Nephron (organoid): Measurements from ENCODE around the gene MAP1B.

Source experiments
- H3K27ac Mint-ChIP-seq, 3 experiments: 2 replicates each; pipeline ENCODE4 v1.8.0; 2020; ENCODE audit warnings: mixed read lengths in 3 of 3, mild to moderate bottlenecking in 2 of 3, moderate library complexity in 1 of 3
- H3K27me3 Mint-ChIP-seq: 2 replicates; pipeline ENCODE4 v1.8.0; 2021; ENCODE audit warnings: low read depth, mild to moderate bottlenecking, moderate library complexity, mixed read lengths
- H3K36me3 Mint-ChIP-seq: 2 replicates; pipeline ENCODE4 v1.8.0; 2020; ENCODE audit warnings: low read depth, mixed read lengths
- H3K4me1 Mint-ChIP-seq: 2 replicates; pipeline ENCODE4 v1.8.0; 2020; ENCODE audit warnings: mixed read lengths
- H3K4me3 Mint-ChIP-seq, 3 experiments: 2 replicates each; pipeline ENCODE4 v1.8.0; 2020; ENCODE audit warnings: mild to moderate bottlenecking in 3 of 3, mixed read lengths in 3 of 3, moderate library complexity in 2 of 3
- H3K9me3 Mint-ChIP-seq: 2 replicates; pipeline ENCODE4 v1.8.0; 2020; ENCODE audit warnings: mixed read lengths
- TF ChIP-seq, protein P1 (sequence below), 3 experiments: fragments of 200-600 bp; sonication (generic); IDR thresholded peaks; one replicate each; pipeline ENCODE4 v1.5.0; 2021; ENCODE audit warnings: antibody characterized with exemption in 3 of 3; ENCODE audit not compliant: unreplicated experiment in 3 of 3

Gene MAP1B

GRCh38 chr5:72238712-72239445 lies 131.6 kb downstream of the MAP1B start:
- H3K4me1 Mint-ChIP-seq = peaks cover 16% of the 10 kb centered on the region
- H3K9me3 Mint-ChIP-seq = no peaks in the 10 kb centered on the region
- TF ChIP-seq, protein P1, sequence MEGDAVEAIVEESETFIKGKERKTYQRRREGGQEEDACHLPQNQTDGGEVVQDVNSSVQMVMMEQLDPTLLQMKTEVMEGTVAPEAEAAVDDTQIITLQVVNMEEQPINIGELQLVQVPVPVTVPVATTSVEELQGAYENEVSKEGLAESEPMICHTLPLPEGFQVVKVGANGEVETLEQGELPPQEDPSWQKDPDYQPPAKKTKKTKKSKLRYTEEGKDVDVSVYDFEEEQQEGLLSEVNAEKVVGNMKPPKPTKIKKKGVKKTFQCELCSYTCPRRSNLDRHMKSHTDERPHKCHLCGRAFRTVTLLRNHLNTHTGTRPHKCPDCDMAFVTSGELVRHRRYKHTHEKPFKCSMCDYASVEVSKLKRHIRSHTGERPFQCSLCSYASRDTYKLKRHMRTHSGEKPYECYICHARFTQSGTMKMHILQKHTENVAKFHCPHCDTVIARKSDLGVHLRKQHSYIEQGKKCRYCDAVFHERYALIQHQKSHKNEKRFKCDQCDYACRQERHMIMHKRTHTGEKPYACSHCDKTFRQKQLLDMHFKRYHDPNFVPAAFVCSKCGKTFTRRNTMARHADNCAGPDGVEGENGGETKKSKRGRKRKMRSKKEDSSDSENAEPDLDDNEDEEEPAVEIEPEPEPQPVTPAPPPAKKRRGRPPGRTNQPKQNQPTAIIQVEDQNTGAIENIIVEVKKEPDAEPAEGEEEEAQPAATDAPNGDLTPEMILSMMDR (IDR thresholded peaks at IDR 0.05; ENCODE audit: unreplicated experiment in 3 of 3) = no peak
- H3K4me3 Mint-ChIP-seq = no peak overlapping the region
- H3K36me3 Mint-ChIP-seq = peaks cover 10% of the 10 kb centered on the region
- peak overlapping the region; percentile 11 to 81 (median 65) for H3K27ac Mint-ChIP-seq
- H3K27me3 Mint-ChIP-seq = no peaks in the 10 kb centered on the region

- H3K36me3 Mint-ChIP-seq = peaks cover 8% of the 10 kb centered on the region
- TF ChIP-seq, protein P1 (IDR thresholded peaks at IDR 0.05; ENCODE audit: unreplicated experiment in 3 of 3) = no peak
- H3K4me3 Mint-ChIP-seq = no peak overlapping the region
- H3K27ac Mint-ChIP-seq = peak overlapping the region in 2 of 3 experiments; percentile 41 to 56
- no peaks in the 10 kb centered on the region for H3K9me3 Mint-ChIP-seq
- no peaks in the 10 kb centered on the region for H3K27me3 Mint-ChIP-seq
- peaks cover 33% of the 10 kb centered on the region for H3K4me1 Mint-ChIP-seq
Observed at GRCh38 chr5:72241346-72242003, 134.2 kb downstream of the MAP1B start.

DNA sequence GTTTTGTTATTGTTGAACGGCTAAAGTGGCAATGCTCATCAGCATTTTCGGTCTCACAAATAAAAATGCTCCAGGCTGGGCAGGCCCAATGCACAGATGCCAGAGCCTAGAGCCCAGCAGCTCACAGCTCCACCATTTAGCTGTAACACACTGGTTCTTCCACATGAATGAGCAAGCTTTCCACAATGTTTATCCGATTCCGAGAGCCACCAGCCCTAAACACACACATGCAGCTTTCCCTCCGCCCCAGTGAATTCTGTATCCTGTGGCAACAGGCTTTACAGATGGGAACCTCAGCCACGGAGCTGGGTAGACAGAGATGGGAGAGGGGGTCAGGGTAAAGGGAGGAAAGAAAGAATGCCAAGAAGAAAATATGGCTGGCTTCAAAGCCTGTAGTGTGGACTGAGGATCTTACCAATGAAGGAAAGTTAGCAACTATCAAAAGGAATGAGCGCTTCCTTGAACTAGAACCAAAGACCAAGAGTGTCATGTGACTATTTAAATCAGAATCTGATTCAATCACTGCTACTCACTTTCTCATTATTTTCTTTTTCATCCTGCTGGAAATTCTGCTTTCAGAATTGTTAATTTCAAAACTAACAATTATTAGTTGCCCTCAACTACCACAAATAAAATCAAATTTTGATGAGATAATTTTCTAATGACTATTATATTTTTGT lies 135.7 kb downstream of the MAP1B start:
- Mint-ChIP-seq H3K27me3 (no peaks in the 10 kb centered on the region), H3K36me3 (no peaks in the 10 kb centered on the region), H3K4me3 (no peak overlapping the region), H3K27ac (peak overlapping the region; percentile 41 to 86 (median 47)), H3K4me1 (peaks cover 43% of the 10 kb centered on the region), H3K9me3 (no peaks in the 10 kb centered on the region)
- TF ChIP-seq, protein P1 (IDR thresholded peaks at IDR 0.05; ENCODE audit: unreplicated experiment in 3 of 3) = no peak

DNA sequence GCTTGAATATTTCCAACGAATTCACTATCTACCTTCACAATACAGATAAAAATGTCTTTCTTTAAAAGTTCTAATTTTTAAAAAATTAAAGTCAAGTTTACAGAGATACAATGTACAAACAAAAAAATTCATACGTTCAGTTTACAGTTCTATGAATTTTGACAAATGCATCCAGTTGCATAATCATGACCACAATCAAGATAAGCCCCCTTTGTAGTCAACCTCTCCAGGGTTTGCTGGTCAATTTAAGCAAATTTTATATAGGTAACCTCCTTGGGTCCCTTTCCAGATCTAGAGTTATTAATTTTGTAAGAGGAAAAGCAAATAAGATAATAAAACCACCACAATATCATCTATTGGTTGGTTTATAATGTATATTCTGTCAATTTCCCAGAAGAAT lies 136.4 kb downstream of the MAP1B start:
- H3K27ac Mint-ChIP-seq = no peak overlapping the region
- H3K9me3 Mint-ChIP-seq = no peaks in the 10 kb centered on the region
- peaks cover 49% of the 10 kb centered on the region for H3K4me1 Mint-ChIP-seq
- H3K27me3 Mint-ChIP-seq = no peaks in the 10 kb centered on the region
- H3K36me3 Mint-ChIP-seq = no peaks in the 10 kb centered on the region
- no peak overlapping the region for H3K4me3 Mint-ChIP-seq
- TF ChIP-seq, protein P1 (IDR thresholded peaks at IDR 0.05; ENCODE audit: unreplicated experiment in 3 of 3) = no peak

- TF ChIP-seq, protein P1 (IDR thresholded peaks at IDR 0.05; ENCODE audit: unreplicated experiment in 3 of 3) = peak; percentile 25 to 42 (median 26)
- no peaks in the 10 kb centered on the region for H3K9me3 Mint-ChIP-seq
- peaks cover 53% of the 10 kb centered on the region for H3K4me1 Mint-ChIP-seq
Observed at GRCh38 chr5:72244862-72245371, 137.6 kb downstream of the MAP1B start.

More at GRCh38 chr5:72244862-72245371, 137.6 kb downstream of the MAP1B start:
- peak overlapping the region in 2 of 3 experiments; percentile 29 to 60 for H3K27ac Mint-ChIP-seq
- H3K27me3 Mint-ChIP-seq = no peaks in the 10 kb centered on the region
- H3K36me3 Mint-ChIP-seq = no peaks in the 10 kb centered on the region
- no peak overlapping the region for H3K4me3 Mint-ChIP-seq
